ENCODE data around the gene NAALADL2. TPM values are rescaled to one million over a fixed set of nuclear protein-coding genes. Genes with fewer than 3 reads are reported as not detected.

The NAALADL2 gene
- total RNA-seq, 1 donor, result 13.4 TPM

- TF ChIP-seq, protein P1, sequence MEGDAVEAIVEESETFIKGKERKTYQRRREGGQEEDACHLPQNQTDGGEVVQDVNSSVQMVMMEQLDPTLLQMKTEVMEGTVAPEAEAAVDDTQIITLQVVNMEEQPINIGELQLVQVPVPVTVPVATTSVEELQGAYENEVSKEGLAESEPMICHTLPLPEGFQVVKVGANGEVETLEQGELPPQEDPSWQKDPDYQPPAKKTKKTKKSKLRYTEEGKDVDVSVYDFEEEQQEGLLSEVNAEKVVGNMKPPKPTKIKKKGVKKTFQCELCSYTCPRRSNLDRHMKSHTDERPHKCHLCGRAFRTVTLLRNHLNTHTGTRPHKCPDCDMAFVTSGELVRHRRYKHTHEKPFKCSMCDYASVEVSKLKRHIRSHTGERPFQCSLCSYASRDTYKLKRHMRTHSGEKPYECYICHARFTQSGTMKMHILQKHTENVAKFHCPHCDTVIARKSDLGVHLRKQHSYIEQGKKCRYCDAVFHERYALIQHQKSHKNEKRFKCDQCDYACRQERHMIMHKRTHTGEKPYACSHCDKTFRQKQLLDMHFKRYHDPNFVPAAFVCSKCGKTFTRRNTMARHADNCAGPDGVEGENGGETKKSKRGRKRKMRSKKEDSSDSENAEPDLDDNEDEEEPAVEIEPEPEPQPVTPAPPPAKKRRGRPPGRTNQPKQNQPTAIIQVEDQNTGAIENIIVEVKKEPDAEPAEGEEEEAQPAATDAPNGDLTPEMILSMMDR (IDR thresholded peaks at IDR 0.05; ENCODE audit: insufficient read depth, low read depth, low read length), result no peak
- no peak for DNase-seq (ENCODE audit: low read depth)
- H3K4me3 ChIP-seq (ENCODE audit: low read depth, low read length), result no peak overlapping the region
These were observed 413.3 kb downstream of the NAALADL2 start for GRCh38 chr3:175272392-175272791.

- TF ChIP-seq, protein P1 (IDR thresholded peaks at IDR 0.05; ENCODE audit: insufficient read depth, low read depth, low read length), result no peak
- H3K4me3 ChIP-seq (ENCODE audit: low read depth, low read length), result no peak overlapping the region
- DNase-seq (ENCODE audit: low read depth), result no peak
These were observed 414.4 kb downstream of the NAALADL2 start for GRCh38 chr3:175273573-175273972.

- no peak overlapping the region for H3K4me3 ChIP-seq (ENCODE audit: low read depth, low read length)
- no peak for DNase-seq (ENCODE audit: low read depth)
- TF ChIP-seq, protein P1 (IDR thresholded peaks at IDR 0.05; ENCODE audit: insufficient read depth, low read depth, low read length), result no peak
These were observed 414.9 kb downstream of the NAALADL2 start for GRCh38 chr3:175274056-175274455.

DNA sequence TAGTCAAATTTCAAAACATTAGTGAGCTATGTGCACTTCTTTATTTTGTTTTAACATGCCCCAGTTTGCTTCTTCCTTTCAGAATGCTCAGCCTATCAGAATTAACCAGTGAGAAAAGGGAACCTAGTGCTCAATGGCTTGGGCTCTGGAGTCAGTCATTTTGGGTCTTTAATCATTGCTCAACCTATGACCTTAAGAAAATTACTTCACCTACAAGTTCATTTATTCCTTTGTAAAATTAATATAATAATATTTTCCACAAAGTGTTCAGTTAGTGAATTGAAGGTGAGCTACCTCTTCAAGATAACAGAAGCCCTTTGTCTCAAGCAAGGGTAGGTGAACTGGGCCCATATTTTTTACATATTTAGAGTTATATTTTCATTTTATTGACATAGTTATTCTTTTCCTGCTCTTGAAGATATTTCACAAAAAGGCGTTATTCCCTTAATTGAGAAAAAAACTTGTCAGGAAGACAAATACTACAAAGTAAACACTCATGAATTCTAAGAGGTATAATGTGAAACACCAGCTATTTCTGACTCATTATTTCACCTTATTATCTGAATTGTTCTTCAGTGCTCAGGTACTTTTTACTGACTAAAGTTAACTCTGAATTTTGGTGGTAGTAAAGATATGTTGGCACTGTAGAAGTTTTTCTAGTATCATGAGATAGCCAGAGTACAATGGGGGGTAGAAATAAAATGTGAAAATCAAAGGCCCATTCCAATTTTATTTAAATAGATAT is 415.5 kb downstream of the NAALADL2 start:
- no peak overlapping the region for H3K4me3 ChIP-seq (ENCODE audit: low read depth, low read length)
- TF ChIP-seq, protein P1 (IDR thresholded peaks at IDR 0.05; ENCODE audit: insufficient read depth, low read depth, low read length), result no peak
- DNase-seq (ENCODE audit: low read depth), result no peak

GRCh38 chr3:175278680-175279079 is 419.5 kb downstream of the NAALADL2 start:
- TF ChIP-seq, protein P1 (IDR thresholded peaks at IDR 0.05; ENCODE audit: insufficient read depth, low read depth, low read length), result no peak

DNA sequence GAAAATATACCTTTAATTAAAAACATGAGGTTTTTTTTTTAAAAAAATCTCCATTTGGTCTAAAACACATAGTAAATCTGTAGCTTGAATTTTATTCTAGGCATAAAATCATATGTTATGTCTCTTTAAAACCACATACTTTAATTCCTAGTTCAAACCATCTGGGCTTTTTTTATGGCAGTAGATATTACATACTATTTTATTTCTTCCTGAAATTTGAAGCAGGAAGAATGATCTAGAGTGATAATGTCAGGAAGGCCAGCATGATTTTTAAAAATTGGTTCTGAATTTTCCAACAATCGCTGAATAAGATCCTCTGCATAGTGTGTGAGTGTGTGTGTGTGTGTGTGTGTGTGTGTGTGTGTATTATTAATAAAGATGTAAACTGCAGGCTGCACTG is 420.3 kb downstream of the NAALADL2 start:
- TF ChIP-seq, protein P1 (IDR thresholded peaks at IDR 0.05; ENCODE audit: insufficient read depth, low read depth, low read length), result no peak
- no peak for DNase-seq (ENCODE audit: low read depth)
- no peak overlapping the region for H3K4me3 ChIP-seq (ENCODE audit: low read depth, low read length)

More at GRCh38 chr3:175278680-175279079, 419.5 kb downstream of the NAALADL2 start:
- no peak for DNase-seq (ENCODE audit: low read depth)
- no peak overlapping the region for H3K4me3 ChIP-seq (ENCODE audit: low read depth, low read length)

DNA sequence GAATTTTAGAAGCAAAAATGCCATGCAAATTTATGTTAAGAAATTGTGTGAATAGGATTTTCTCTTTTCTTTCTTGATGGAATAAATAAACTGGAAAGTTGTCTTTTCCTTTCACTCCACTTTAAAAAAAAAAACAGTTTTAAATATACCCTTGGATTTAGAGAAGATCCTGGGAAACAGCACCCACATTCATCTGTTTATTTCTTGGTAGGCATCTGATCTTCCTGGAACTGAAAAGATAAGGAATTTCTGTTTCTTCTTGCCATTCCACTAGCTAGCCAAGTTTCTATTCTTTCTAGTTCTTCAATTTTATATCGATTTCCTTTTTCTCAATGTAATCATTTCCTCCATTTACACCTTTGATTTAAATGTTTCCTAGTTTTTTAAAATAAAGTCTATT is 420.8 kb downstream of the NAALADL2 start:
- TF ChIP-seq, protein P1 (IDR thresholded peaks at IDR 0.05; ENCODE audit: insufficient read depth, low read depth, low read length), result no peak
- H3K4me3 ChIP-seq (ENCODE audit: low read depth, low read length), result no peak overlapping the region
- no peak for DNase-seq (ENCODE audit: low read depth)

Data from fibroblast of villous mesenchyme (primary cell).